Large intestine (tissue), 3 donors: ENCODE data around the gene CA11. TPM values are rescaled to one million over a fixed set of nuclear protein-coding genes. Genes with fewer than 3 reads are reported as not detected.

Experiments
- DNase-seq, 2 donors: peaks; one replicate each; pipeline versions ENCODE4 v3.0.0 to v3.0.0-alpha.2; 2013
- H3K27ac ChIP-seq: one replicate; pipeline ENCODE4 v1.5.1; 2013; ENCODE audit warnings: low read length
- H3K27me3 ChIP-seq: 2 replicates; pipeline ENCODE4 v1.6.1; 2013; ENCODE audit warnings: low read length; ENCODE audit not compliant: control insufficient read depth, insufficient read depth
- H3K36me3 ChIP-seq: 2 replicates; pipeline ENCODE4 v1.6.1; 2013; ENCODE audit warnings: low read length; ENCODE audit not compliant: control insufficient read depth, insufficient read depth
- H3K4me1 ChIP-seq: one replicate; pipeline ENCODE4 v1.6.1; 2013; ENCODE audit warnings: low read length; ENCODE audit not compliant: control insufficient read depth, insufficient read depth
- H3K4me3 ChIP-seq: one replicate; pipeline ENCODE4 v1.5.1; 2013; ENCODE audit warnings: low read length
- H3K9me3 ChIP-seq: one replicate; pipeline ENCODE4 v1.6.1; 2013; ENCODE audit warnings: mild to moderate bottlenecking, low read depth, low read length, moderate library complexity; ENCODE audit not compliant: control insufficient read depth
- WGBS: methylation state at CpG from one replicate; pipeline ENCODE4 v1.1.5; 2013; ENCODE audit warnings: low lambda C conversion rate; ENCODE audit not compliant: insufficient coverage; 5-methylcytosine and 5-hydroxymethylcytosine counted together
- polyA plus RNA-seq: library from polyadenylated mRNA; unstranded; fragments of 120-200 nt; gene quantifications from one replicate; pipeline ENCODE4 v1.2.1, GENCODE V29; 2013

CA11 gene
- polyA plus RNA-seq, 1 donor, result 10.1 TPM

DNA sequence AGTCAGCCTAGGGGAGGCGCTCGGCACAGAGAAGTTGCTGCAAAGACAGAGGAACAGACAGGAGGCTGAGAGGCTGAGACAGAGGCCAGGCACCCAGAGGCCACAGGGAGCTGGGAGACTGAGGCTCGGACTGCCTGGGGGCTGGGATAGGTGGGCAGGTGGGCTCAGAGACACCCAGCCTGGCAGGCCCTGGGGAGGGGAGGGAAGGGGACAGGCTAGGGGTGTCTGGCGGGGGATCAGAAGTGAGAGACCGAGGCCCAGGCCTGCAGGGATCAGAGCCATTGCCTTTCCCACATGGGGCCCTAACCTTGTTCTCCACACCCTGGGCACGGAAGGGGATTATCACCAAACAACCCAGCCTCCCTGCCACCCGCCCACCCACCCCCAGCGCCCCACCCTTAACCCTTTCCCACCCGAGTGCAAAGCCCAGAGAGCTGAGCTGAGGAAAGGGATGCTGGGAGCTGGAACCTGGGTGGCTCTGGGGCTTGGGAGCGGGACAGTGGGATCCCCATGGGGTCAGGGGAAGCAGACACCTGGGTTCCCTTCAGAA is 25.5 kb upstream of the CA11 start:
- WGBS, result no CpG with 5 or more reads among the region's 10 CpGs
- H3K9me3 ChIP-seq, result peaks cover 7% of the 10 kb centered on the region

DNA sequence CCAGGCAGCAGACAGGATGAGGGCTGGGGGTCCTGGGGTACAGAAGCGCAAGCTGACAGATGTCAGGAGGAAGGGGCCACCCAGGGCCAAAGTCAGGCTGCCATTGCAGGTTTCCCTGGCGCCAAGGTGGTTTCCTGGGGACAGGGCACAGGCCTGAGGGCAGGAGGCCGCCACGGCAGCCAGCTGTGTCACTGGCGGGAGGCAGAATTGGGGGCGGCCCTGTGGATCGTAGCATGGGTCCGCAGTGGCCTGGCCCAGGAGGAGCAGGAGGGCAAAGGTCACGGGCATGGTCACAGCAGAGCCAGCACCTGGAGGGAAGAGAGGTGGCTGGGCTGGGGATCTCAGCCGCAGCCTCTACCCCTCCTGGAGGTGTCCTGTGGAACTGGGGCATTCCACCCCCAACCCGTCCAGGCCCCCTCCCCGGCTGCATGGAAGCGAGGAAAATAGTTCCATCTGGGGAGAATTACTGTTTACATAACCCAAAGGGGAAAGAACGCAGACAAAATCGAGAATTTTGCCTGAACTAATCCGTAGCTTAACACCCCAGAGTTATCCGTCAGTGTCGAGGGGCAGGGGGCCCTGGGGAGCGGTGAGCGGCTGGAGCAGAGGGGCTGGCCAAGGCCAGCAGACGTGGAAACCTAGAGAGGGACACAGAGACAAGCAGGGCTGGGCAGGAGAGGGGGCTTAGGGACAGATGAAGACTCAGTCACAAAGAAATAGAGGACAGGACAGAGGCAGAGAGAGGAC is 24.9 kb upstream of the CA11 start:
- Histone ChIP-seq H3K27ac (no peak overlapping the region), H3K4me3 (no peak overlapping the region), H3K9me3 (peaks cover 7% of the 10 kb centered on the region), H3K27me3 (no peaks in the 10 kb centered on the region), H3K36me3 (no peaks in the 10 kb centered on the region), H3K4me1 (peaks cover 14% of the 10 kb centered on the region)
- no CpG with 5 or more reads among the region's 21 CpGs for WGBS
- DNase-seq, result no peak

More for the DNA sequence above, 25.5 kb upstream of the CA11 start:
- Histone ChIP-seq H3K4me3 (no peak overlapping the region), H3K36me3 (no peaks in the 10 kb centered on the region), H3K27ac (no peak overlapping the region), H3K27me3 (no peaks in the 10 kb centered on the region), H3K4me1 (peaks cover 20% of the 10 kb centered on the region)
- DNase-seq, result no peak

DNA sequence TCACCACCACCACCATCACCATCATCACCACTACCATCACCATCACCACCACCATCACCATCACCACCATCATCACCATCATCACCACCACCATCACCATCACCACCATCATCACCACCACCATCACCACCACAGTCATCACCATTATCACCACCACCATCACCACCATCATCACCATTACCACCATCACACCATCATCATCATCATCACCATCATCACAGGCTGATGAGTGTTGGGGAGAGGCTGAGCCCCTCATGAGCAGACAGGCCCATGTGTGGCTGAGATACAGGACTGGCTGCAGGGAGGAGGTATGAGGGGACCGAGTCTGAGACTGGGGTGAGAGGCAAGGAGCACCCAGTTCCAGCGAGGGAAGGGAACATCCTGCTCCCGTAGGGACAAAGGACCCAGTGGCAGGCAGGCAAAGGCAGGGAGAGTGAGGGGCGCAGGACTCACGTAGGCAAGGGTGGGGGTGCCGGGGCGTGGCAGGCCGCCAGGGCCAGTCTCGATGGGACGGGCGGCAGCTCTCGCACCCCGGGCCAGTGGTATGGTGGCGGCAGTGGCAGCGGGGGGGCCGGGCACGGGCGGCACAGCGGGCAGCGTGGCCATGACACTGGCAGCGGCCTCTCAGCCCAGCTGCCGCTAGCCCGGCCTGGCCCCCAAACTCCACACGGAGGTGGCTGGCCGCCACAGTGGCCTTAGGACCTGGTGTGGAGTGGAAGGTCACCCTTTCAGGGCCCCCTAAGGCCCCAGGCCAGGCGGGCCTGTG is 24.1 kb upstream of the CA11 start:
- Histone ChIP-seq H3K9me3 (peaks cover 7% of the 10 kb centered on the region), H3K27me3 (no peaks in the 10 kb centered on the region), H3K27ac (no peak overlapping the region), H3K4me3 (no peak overlapping the region), H3K36me3 (no peaks in the 10 kb centered on the region), H3K4me1 (peaks cover 10% of the 10 kb centered on the region)
- DNase-seq, result no peak
- WGBS, result no CpG with 5 or more reads among the region's 26 CpGs

DNA sequence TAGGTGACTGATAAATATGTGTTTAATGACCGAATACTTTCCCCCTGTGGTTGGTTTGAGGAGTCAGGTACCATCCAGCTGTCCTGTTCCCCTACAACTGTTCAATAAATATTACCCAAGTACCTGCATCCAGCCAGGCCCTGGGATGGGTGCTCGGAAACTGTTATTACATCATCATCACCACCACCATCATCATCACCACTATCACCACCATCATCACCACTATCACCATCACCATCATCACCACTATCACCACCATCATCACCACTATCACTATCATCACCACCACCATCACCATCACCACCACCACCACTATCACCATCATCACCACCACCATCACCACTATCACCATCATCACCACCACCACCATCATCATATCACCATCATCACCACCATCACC is 22.8 kb upstream of the CA11 start:
- WGBS, result no CpG with 5 or more reads among the region's 2 CpGs
- Histone ChIP-seq H3K4me3 (no peak overlapping the region), H3K9me3 (peaks cover 7% of the 10 kb centered on the region), H3K36me3 (no peaks in the 10 kb centered on the region), H3K27me3 (no peaks in the 10 kb centered on the region), H3K4me1 (peaks cover 10% of the 10 kb centered on the region), H3K27ac (no peak overlapping the region)
- no peak for DNase-seq

DNA sequence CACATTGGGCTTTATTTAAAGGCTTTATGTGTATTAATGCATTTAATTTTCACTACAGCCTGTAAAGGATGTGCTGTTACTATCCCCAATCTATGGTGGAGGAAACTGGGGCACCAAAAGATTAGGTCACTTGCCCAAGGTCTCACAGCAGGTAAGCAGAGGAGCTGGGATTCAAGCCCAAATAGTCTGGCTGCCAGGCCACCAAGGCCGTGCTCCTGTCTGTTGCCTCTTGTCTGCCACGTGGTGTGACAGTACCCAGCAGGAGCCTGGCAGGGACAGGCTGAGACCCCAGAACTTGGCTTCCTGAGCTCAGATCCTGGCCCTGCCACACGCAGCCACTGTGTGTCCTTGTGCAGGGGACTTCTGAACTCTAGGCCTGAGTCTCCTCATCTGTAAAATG is 22.3 kb upstream of the CA11 start:
- no peaks in the 10 kb centered on the region for H3K36me3 ChIP-seq
- no CpG with 5 or more reads among the region's 3 CpGs for WGBS
- no peak for DNase-seq
- no peak overlapping the region for H3K27ac ChIP-seq
- no peaks in the 10 kb centered on the region for H3K27me3 ChIP-seq
- no peak overlapping the region for H3K4me3 ChIP-seq
- peaks cover 7% of the 10 kb centered on the region for H3K9me3 ChIP-seq
- H3K4me1 ChIP-seq, result peaks cover 10% of the 10 kb centered on the region

DNA sequence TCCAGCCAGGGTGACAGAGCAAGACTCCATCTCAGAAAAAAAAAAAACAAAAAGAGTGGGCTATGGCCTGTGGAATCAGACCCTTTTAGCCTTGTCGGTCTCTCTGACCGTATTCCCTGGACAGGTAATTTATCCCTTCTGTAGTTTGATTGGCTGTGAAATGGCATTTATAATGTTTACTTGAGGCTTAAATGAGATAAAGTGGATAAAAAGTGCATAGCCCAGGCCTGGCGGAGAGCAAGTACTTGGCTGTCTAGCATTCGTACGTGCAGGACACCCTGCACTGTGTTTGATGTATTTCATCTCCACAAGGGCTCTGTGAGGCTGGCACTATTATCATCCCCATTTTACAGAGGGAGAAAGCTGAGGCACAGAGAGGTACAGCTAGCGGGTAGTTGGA is 19.8 kb upstream of the CA11 start:
- WGBS, result no CpG with 5 or more reads among the region's 6 CpGs
- DNase-seq, result no peak
- no peaks in the 10 kb centered on the region for H3K36me3 ChIP-seq
- H3K4me3 ChIP-seq, result no peak overlapping the region
- H3K27ac ChIP-seq, result no peak overlapping the region
- H3K9me3 ChIP-seq, result peaks cover 7% of the 10 kb centered on the region
- H3K27me3 ChIP-seq, result no peaks in the 10 kb centered on the region
- peaks cover 2% of the 10 kb centered on the region for H3K4me1 ChIP-seq

DNA sequence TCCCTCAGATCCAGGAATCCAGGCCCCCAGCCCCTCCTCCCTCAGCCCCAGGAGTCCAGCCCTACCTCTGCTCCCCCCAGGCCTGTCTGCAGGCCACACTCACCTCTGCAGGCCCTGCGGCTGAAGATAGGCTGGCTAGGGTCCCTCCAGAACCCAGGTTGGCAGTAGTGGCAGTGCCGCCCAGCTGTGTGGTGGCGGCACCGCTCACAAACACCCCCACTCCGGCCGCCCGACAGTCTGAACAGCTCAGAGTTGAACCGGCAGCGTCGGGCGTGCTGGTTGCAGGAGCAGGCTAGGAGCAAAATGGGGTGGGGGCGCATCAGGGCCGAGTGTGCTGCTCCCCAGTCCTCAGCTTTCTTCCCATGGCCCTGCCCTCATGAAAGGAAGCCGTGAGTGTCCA is 18.5 kb upstream of the CA11 start:
- no peaks in the 10 kb centered on the region for H3K4me1 ChIP-seq
- no peak overlapping the region for H3K4me3 ChIP-seq
- H3K27me3 ChIP-seq, result no peaks in the 10 kb centered on the region
- H3K9me3 ChIP-seq, result no peaks in the 10 kb centered on the region
- no peaks in the 10 kb centered on the region for H3K36me3 ChIP-seq
- no CpG with 5 or more reads among the region's 14 CpGs for WGBS
- H3K27ac ChIP-seq, result no peak overlapping the region
- DNase-seq, result no peak

DNA sequence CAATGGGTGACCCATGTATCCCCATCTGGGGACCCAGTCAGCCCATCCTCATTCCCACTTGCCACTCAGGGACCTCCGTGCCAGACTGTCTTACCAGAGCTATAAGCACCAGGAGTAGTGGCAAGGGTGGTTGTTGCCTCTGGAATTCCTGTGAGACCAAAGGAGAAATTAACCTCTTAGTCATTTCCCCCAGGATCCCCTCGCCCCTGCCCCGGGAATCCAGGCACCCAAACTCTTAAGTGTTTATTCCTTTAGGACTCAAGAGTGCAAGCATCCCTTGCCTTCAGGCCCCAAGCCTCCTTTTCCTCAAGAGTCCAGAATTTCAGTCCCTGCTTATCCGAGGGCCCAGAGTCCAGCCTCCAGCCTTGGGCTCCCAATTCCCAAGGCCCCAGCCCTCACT is 17.7 kb upstream of the CA11 start:
- H3K27me3 ChIP-seq, result no peaks in the 10 kb centered on the region
- no peak overlapping the region for H3K27ac ChIP-seq
- WGBS, result no CpG with 5 or more reads among the region's 4 CpGs
- H3K4me1 ChIP-seq, result no peaks in the 10 kb centered on the region
- H3K36me3 ChIP-seq, result no peaks in the 10 kb centered on the region
- no peaks in the 10 kb centered on the region for H3K9me3 ChIP-seq
- no peak for DNase-seq
- H3K4me3 ChIP-seq, result no peak overlapping the region

DNA sequence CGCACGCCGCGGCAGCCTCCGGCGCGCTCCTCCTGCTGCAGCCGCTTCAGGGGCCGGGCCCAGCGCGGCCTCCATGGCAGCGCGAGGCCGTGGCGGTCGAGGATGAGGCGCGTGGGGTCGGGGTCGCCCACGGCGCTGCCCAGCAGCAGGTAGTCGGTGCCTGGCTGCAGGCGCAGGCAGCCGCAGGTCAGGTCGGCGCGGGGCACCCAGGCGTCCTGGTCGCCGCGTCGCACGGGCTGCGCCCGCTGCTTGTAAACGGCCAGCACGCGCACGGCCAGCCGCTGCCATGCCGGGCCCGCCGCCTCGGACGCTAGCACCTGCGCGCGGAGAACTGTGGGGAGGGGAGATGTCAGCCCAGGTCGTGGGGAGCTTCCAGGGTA is 15.7 kb upstream of the CA11 start:
- Histone ChIP-seq H3K4me1 (no peaks in the 10 kb centered on the region), H3K27me3 (no peaks in the 10 kb centered on the region), H3K4me3 (no peak overlapping the region), H3K36me3 (no peaks in the 10 kb centered on the region), H3K9me3 (no peaks in the 10 kb centered on the region), H3K27ac (no peak overlapping the region)
- no peak for DNase-seq
- WGBS, result no CpG with 5 or more reads among the region's 50 CpGs

DNA sequence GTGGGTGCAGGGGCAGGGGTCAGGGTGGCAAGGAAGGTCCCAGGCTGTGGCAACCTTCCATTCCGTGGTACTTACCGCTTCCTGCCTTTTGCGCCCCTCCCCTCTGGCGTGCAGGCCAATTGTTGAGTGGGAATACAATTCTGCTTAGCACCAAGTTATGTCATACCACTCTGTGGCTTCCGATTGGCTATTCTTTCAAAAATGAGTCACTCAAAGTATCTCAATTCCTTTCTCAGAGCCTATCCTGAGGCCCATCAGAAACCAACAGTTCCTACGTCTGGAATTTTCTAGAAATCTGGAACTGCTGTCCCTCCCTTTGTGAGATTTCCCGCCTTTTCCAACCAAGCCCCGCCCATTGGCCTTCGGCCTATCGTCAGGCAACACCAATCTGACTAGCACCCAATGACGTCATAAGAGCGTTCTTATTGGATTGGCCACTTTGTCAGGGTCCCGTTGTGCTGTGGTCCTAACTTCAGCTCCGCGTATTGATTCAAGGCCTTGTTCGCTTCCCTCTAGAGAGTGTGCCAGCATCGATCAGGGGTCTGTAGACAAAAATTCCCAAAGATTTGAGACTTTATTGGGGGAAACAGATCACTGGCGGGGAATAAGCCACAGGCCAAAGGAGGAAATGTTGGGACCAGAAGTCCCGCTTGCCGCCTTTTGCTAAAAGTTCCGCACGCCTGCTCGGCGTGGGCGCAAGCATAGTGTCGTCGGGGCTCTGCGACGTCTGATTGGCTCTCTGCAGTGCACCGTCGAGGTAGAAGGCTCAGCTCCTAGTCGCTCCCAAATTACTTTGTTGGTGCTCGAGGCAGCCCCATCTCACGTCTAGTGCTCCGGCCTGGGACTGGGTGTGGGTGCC is 15.1 kb upstream of the CA11 start:
- H3K27ac ChIP-seq, result no peak overlapping the region
- H3K9me3 ChIP-seq, result no peaks in the 10 kb centered on the region
- H3K4me1 ChIP-seq, result no peaks in the 10 kb centered on the region
- no peaks in the 10 kb centered on the region for H3K36me3 ChIP-seq
- WGBS, result no CpG with 5 or more reads among the region's 35 CpGs
- no peak overlapping the region for H3K4me3 ChIP-seq
- H3K27me3 ChIP-seq, result no peaks in the 10 kb centered on the region
- DNase-seq, result peak; percentile 71 to 78
